Embryonic facial prominence (tissue), 1 donor: ENCODE measurements around the gene KCNH3.

ENCODE experiments used
- DNase-seq: peaks from one replicate; pipeline ENCODE4 v3.0.0-alpha.2; 2016; ENCODE audit errors: extremely low spot score

The KCNH3 gene

DNA sequence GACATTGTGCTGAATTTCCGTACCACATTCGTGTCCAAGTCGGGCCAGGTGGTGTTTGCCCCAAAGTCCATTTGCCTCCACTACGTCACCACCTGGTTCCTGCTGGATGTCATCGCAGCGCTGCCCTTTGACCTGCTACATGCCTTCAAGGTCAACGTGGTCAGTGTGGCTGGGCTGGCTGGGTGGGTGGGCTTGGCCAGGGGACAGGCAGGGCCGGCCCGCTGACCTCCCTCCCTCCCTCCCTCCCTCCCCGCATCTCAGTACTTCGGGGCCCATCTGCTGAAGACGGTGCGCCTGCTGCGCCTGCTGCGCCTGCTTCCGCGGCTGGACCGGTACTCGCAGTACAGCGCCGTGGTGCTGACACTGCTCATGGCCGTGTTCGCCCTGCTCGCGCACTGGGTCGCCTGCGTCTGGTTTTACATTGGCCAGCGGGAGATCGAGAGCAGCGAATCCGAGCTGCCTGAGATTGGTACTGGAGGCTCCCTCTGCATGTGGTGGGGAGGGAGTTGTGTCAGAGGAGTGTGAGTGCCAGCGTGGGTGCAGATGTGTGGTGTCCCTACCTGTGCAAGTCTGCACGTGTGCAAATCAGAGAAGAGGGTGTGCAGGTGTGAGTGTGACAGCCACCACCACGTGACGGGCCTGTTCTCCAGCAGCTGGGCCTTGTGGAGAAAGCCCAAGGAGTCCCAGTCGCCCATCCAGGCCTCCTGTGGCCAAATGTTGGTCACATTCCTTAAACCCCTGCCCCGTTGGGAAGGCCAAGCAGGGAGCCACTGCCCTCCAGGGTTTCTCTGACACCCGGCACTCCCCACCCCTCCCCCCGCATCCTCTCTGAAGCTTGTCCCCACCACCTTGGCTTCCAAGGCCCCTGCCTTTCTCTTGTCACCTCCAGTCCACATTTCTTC is 5.3 kb downstream of the KCNH3 start:
- no peak for DNase-seq

- DNase-seq, result no peak
These were observed 7.0 kb downstream of the KCNH3 start for GRCh38 chr12:49545815-49546214.

- DNase-seq, result no peak
These were observed 7.7 kb downstream of the KCNH3 start for GRCh38 chr12:49546481-49546880.

- no peak for DNase-seq
These were observed 8.4 kb downstream of the KCNH3 start for GRCh38 chr12:49547090-49547690.

- no peak for DNase-seq
These were observed 9.6 kb downstream of the KCNH3 start for GRCh38 chr12:49548481-49548821.

- no peak for DNase-seq
These were observed 10.2 kb downstream of the KCNH3 start for GRCh38 chr12:49548822-49549648.

DNA sequence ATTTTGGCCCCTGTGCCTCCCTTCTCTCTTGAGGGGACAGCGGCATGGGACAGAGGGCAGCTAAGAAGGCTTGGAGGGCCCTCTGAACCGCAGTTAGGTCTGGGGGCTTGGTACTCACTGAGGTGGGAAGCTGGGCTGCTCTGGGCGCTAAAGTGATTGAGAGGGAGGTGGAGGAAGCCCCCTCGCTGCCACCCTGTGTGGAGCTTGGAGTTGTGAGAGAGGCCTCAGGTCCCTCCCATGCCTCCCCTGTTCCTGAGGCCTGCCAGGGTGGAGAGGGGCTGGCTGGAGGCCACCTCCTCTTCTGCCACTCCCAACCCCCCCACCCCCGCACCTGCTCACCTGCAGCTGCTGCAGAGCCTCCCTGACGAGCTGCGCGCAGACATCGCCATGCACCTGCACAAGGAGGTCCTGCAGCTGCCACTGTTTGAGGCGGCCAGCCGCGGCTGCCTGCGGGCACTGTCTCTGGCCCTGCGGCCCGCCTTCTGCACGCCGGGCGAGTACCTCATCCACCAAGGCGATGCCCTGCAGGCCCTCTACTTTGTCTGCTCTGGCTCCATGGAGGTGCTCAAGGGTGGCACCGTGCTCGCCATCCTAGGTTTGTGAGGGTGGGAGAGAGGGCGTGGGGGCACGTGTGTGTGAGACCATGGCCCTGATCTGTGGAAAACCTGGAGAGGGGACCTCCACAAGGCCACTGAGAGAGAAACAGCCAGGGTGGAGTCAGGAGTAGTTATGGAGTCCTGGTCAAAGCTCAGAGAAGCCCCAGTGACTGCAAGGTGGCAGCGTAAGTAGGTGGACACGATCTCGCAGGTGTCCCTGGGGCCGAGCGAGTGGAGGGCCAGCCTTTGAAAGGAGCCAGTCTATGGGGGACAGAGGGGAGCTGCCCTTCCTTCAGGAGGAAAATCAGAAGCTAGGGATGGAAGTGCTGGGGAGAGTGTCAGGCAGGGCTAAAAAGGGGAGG is 11.2 kb downstream of the KCNH3 start:
- DNase-seq, result no peak

- no peak for DNase-seq
These were observed 11.9 kb downstream of the KCNH3 start for GRCh38 chr12:49550693-49551252.

- DNase-seq, result no peak
These were observed 13.2 kb downstream of the KCNH3 start for GRCh38 chr12:49552014-49552413.

GRCh38 chr12:49552425-49552824 is 13.6 kb downstream of the KCNH3 start:
- no peak for DNase-seq

- DNase-seq, result no peak
These were observed 14.1 kb downstream of the KCNH3 start for GRCh38 chr12:49552899-49553298.

DNA sequence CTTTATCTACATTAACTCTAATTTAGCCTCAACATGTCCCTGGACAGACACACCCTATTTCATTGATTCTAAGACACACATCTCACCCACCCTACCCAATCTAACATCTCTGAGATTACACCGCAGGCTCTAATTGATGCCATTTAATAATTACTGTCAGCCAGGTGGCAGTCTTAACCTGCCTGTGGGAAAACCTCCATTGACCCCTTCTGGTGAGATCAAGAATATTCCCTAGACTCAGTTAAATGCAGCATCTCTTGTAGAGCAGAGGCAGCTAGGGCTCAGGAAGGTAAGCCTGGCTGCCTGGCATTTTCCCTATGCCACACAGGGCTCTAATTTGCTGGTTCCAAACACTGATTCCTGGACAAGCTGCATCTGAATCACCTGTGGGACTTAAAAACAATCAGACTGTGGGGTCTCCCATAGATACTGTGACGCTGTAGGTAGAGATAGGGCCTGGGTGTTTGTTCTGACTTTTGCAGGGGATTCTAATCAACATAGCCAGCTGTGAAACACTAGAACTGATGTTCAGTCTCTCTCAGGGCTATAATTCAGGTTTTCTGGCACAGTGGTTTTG is 14.8 kb downstream of the KCNH3 start:
- no peak for DNase-seq

GRCh38 chr12:49554266-49554665 is 15.4 kb downstream of the KCNH3 start:
- DNase-seq, result no peak

DNA sequence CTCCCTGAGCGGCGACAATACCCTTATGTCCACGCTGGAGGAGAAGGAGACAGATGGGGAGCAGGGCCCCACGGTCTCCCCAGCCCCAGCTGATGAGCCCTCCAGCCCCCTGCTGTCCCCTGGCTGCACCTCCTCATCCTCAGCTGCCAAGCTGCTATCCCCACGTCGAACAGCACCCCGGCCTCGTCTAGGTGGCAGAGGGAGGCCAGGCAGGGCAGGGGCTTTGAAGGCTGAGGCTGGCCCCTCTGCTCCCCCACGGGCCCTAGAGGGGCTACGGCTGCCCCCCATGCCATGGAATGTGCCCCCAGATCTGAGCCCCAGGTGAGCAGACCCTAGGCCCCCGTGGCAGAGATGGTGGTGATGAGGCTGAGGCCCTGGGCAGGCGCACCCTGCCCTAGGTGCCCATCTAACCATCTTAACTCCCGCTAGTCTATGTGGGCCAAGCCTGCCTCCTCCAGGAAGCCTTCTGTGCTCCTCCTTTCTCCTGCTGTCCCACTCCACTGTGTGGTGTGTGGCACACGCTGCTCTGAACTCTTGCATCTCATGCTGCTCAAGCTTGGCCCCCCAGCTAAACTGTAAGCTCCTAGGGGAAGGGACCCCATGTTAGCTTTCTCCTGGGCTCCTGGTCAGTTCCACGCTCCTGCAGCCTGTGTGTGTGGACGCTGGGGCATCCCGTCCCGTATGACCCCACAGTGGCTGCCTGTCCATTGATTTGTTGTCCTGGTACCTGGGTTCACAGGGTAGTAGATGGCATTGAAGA is 17.0 kb downstream of the KCNH3 start:
- DNase-seq, result no peak

- no peak for DNase-seq
These were observed 17.8 kb downstream of the KCNH3 start for GRCh38 chr12:49556391-49557186.

DNA sequence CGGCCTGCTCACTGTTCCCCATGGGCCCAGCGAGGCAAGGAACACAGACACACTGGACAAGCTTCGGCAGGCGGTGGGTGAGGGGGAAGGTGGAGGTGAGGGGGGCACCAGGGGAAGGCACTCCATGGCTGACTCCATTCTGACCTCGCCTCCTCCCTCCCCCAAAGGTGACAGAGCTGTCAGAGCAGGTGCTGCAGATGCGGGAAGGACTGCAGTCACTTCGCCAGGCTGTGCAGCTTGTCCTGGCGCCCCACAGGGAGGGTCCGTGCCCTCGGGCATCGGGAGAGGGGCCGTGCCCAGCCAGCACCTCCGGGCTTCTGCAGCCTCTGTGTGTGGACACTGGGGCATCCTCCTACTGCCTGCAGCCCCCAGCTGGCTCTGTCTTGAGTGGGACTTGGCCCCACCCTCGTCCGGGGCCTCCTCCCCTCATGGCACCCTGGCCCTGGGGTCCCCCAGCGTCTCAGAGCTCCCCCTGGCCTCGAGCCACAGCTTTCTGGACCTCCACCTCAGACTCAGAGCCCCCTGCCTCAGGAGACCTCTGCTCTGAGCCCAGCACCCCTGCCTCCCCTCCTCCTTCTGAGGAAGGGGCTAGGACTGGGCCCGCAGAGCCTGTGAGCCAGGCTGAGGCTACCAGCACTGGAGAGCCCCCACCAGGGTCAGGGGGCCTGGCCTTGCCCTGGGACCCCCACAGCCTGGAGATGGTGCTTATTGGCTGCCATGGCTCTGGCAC is 18.5 kb downstream of the KCNH3 start:
- no peak for DNase-seq

- DNase-seq, result no peak
These were observed 19.0 kb downstream of the KCNH3 start for GRCh38 chr12:49557917-49558215.

GRCh38 chr12:49558526-49558925 is 19.7 kb downstream of the KCNH3 start:
- no peak for DNase-seq
